GM18498 (cell line): ENCODE measurements around the gene ZDHHC11.
"Not testable (repeated sequence)": the region's sequence is repeated elsewhere in the genome, so short reads cannot be mapped to it uniquely, and the experiment has no call there.

Source experiments
- ATAC-seq: cut with Tn5 transposase; IDR thresholded peaks from one replicate; pipeline ENCODE4 v1.9.1; 2021; ENCODE audit warnings: mild to moderate bottlenecking, moderate library complexity; ENCODE audit not compliant: unreplicated experiment

The ZDHHC11 gene

DNA sequence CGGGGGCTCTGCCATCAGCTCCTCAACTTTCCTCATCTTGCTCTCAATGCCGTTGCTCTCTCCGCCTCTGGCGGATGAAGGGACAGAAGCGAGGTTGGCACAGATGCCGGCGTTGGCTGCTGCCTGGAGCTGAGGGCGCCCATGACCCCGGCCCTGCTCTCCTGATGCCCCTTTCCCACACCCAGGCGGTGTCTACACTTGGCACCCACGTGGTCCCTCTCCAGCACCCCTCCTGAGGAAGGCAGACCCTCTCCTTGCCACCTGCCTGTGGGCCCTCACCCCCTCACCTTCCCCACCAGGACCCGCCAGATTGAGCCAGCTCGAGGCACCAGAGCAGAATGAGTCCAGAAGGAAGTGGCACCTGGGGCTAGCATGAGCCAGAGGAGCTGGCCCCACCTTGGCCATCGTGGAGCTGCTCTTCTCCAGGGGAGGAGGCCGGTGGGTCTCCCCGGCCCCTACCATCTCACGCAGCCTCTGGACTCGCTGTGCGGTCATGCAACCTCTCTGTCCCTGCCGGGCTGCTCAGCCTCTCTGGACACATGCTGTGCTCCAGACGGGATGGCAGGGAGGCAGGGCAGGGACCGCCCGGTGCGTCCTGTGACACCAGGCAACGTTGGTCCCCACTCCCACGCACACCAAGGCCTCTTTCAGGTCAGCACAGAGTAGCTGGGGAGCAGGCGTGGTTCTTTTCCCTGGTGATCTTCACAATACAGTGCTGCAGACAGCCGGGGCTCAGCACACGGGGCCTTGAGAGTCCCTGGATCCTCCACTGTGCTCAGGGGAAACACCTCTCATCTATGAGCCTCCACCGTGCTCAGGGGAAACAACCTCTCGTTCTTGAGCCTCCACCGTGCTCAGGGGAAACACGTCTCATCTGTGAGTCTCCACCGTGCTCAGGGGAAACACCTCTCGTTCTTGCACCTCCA, 4.8 kb downstream of the ZDHHC11 start:
- ATAC-seq: not testable (repeated sequence)

DNA sequence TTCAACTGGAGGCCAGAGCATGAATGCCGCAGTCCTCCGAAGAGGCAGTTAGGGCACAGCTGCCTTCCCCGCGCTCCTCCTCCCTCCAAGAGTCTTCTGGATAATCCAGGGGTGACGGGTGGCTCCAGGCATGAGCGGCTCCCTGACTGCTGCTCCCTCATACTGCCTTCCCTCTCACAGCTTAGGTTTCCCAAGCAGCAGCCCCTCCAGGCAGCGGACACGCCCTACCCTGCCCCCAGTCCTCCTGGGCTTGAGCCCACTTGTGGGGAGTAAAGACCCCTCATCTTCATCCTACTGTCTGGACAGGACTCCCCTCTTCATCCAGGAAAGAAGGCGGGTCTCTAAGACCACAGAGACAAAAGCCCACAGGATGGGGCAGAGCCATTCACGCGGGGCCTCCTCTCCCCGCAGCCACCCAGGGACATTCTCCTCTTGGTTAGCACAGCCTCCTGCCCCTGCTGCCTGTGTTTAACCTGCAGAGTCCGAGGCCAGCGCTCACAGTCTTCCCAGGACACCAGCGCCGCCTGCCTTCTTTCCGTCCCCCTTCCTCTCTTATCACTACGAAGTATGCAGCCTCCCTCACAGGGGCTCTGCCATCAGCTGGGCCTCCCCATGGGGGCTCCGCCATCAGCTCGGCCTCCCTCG, 5.6 kb downstream of the ZDHHC11 start:
- not testable (repeated sequence) for ATAC-seq

DNA sequence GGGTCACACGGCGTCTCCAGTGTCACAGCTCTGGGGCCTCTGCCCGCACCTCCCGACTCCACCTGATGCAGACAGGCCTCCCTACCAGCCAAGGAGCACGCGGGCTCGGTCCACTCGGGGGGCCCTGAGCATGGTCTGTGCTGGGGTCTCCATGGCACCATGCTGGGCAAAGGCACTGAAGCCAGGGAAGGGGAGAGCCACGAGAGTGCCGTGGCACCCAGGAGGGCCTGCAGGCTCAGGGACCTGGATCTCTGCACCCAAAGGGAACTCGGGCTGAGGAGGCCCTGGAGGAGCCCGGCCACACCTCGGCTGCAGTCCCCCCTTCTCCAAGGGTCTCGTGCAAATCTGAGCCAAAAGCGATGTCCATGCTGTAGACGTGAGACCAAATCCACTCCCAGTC, 6.4 kb downstream of the ZDHHC11 start:
- ATAC-seq: not testable (repeated sequence)

DNA sequence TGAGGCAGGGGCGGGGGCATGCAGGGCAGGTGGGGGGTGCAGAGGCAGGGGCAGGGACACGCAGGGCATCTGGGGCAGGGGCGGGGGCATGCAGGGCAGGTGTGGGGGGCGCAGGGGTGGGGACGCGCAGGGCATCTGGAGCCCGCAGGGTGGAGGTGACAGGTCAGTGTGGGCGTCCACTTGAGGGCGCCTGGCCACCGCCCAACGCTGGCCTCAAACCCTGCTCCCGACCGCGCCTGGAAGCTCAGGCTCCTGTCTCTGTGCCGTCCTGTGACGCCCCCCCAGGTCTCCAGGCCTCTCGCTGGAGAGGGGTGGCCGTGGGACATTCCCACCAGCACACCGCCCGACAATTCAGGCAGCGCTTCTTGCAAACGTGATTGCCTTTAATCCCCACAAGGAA, 6.9 kb downstream of the ZDHHC11 start:
- ATAC-seq: not testable (repeated sequence)

DNA sequence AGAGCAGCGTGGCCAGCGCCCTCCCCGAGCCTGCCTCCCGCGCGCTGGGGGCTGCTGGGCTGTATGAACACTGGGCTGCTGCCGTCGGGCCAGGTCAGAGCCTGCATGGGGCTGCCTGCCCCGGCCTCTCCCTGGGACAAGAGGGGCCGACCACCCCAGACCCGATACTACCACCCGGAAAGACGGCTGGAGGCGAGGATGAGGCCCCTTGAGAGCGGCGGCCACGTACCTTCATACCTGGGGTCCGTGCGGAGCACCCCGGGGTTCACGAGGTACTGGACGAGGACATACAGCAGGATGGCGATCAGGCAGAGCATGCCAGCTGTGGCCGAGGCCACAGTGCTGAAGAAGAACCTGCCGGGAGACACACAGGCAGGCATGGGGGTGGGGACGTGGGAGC, 7.4 kb downstream of the ZDHHC11 start:
- not testable (repeated sequence) for ATAC-seq

DNA sequence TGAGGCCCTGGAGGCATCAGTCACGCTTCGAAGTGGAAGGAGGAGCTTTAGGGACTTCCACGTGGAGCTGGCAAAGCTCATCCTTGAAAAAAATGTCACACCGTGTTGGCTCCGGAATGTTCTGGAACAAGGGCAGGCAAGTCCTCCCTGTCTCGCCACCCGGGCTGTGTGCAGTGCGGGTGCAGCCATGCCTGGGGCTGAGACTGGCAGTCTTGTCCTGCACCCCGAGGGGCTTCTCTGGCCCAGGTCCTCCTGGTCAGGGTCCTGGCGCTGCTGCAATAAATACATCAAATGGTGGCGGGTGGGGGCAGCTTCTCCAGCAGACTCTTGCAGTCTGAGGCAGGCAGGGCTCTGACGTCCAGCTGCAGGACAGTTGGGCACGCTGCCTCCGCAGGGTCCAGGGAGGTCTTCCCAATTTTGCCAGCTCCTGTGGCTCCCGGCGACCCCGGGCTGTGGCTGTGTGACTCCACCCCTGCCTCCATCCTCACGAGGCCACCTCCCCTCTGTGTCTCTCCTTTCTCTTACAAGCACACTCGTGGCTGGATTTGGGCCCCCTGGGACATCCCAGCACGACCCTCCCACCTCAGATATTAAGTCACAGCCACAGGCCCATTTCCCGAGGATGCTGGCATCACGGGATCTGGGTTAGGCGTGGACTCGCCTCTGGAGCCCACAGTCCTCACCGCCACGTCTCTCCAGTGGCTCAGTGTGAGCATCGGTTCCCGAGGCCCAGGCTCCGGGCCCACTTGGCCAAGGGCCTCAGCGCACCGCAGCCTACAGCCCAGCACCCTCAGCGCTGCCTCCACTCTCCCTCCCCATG, 8.2 kb downstream of the ZDHHC11 start:
- ATAC-seq: not testable (repeated sequence)

DNA sequence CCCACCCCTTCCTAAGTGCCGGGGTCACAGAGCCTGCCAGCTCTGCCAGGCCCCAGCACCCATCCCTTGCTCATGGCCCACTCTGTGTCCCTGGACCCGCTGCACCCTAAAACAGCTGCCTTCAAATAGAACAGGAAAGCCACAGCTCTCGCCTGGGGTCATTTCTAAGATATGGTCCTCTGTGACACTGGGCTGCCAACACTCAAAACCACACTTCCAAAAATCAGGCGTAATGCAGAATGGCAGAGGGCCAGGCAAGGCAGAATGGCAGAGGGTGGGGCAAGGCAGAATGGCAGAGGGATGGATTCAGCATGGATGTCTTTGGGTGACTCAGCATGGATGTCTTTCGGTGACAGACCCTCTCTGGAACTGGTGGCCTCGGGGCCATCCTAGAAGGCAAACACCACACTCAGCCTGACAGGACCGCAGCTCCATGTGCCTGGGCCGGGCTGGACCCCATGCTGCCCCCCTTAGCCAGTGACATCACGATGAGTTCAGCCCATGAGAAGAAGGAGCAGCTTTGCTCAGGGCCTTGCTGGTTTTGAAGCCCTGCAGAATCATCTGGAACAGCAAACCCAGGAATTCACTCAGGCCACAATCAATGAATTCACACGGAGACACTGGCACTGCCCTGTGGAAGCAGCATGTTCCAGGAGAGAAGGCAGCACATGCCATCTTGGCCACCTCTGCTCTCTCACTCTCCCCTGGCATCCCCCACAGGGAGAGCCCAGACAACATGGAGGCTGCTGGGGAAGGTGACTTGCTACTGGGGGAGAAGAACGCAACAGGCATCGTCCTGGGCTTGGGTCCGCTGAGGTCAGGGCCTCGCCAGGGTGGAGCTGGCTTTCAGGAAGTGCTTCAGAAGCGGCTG, 9.0 kb downstream of the ZDHHC11 start:
- not testable (repeated sequence) for ATAC-seq

DNA sequence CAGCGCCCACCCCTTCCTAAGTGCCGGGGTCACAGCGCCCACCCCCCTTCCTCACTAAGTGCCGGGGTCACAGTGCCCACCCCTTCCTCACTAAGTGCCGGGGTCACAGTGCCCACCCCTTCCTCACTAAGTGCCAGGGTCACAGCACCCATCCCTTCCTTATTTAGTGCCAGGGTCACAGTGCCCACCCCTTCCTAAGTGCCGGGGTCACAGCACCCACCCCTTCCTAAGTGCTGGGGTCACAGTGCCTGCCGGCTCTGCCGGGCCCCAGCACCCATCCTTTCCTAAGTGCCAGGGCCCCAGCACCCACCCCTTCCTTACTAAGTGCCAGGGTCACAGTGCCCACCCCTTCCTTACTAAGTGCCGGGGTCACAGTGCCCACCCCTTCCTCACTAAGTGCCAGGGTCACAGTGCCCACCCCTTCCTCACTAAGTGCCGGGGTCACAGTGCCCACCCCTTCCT, 9.8 kb downstream of the ZDHHC11 start:
- not testable (repeated sequence) for ATAC-seq

DNA sequence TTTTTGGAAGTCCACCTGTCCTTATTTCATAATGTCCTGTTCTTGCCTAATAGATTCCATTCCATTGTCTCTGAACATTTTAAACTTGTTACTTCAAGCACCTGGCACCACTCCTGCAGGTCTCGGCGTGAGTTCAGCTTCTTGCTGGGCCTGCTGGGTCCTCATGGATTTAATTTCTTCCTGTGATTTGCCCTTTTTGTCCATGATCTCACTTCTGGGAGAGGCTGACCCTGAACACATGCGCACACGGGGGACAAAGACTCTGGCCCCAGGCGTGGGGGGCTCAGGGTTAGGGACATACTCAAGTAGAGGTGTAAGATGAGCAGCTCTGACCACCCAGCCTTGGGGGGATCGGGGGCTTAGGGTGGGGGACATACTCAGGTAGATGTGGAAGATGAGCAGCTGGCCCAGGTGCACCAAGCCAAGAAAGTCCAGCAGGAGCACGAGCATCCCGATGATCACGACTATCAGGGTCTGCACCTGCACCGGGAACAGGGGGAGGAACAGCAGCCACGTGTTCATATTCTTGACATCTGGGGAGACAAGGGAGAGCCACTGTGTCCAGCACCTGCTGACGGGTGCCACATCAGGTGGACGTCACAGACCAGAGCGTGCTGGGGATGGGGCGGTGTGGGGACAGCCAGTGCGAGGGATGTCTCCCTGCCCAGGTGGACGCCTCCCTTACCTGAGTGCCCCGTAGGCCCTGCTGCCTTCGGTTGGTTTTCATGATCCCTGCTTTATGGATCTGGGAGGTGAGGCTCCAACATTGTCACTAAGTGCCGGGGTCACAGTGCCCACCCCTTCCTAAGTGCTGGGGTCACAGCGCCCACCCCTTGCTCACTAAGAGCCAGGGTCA, 10.4 kb downstream of the ZDHHC11 start:
- not testable (repeated sequence) for ATAC-seq

DNA sequence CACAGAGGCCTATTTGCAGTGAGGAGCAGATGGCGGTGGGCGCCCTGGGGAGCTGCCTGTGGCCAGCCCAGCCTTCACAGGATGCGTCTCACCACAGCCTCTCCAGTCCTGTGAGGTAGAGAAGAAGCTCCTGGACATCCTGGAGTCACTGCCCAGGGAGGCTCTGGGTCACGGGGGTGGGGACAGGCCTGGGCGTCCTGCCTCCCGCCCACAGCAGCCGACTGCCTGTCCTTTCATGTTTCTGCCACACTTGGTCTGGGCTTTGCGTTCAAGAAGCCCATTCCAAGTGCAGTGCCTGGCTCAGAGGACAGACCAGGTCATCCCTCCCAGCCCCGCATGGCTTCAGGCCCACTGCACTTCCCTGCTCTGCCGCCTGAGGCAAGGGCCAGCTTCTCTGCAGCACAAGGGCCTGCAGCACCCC, 12.3 kb downstream of the ZDHHC11 start:
- ATAC-seq: not testable (repeated sequence)

DNA sequence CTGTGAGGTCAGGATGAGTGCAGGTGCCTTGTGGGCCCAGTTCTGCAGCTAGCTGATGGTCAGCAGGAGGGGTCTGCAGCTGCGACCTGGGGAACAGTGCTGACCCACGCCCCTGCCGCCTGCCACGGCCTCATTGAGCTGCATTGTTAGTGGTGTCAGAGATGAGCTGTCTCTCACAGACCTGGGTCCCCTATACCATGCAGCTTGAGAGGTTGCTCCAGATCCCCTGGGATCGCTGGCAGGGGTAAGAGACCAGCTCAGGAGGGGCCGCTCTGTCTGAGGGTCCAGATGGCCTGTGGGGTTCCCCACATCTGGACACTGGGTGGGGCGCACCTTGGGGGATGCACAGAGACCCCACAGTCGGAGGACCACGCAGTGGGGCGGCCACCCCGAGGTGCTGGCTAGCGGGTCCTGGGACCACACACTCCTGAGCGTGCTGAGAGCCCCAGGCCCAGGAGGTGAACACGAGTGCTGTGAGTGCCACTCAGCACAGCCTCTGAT, 13.1 kb downstream of the ZDHHC11 start:
- ATAC-seq: not testable (repeated sequence)

DNA sequence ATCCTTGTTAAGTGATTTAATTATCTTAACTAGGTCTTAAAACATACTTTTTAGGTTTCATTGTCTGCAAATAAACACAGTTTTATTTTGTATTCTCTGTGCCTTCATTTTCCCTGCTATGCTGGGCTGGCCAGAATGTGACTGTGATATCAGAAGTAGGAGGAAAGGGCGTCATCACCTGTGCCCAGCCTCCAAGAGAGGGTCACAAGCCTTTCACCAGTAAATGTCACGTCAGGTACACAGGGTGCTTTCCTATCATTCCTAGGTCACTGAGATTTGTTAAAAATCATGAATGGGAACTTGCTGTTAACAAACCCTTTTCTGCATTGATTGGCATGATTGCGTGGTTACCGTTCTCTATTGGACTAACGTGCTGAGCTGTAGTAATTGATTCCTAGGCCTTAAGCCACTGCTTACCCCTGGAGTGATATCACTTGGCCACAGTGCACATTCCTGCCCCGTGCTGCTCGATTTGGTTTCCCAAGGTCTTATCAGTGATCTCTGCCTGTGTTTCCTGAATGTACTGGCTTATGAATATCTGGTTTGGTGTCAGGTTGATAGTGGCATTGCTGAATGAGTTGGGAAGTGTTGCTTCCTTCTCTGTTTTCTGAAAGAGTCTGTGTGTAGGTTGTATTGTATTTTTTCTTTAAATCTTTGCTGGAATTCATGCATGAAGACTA, 14.7 kb downstream of the ZDHHC11 start:
- ATAC-seq: not testable (repeated sequence)

DNA sequence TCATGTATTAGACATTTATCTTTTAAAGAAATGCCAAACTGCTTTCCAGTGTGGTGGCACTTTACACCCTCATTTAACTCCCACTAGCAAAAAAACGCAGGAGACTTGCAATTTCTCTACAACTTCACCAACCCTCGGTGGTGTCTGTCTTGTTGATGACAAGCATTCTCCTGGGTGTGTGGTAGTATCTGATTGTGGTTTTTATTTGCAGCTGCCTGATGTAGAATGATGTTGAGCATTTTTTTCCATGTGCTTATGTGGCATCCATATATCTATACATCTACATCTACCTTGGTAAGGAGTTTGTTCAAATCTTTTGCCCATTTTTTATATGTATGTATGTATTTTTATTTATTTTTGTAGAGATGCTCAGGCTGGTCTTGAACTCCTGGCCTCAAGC, 16.8 kb downstream of the ZDHHC11 start:
- not testable (repeated sequence) for ATAC-seq

DNA sequence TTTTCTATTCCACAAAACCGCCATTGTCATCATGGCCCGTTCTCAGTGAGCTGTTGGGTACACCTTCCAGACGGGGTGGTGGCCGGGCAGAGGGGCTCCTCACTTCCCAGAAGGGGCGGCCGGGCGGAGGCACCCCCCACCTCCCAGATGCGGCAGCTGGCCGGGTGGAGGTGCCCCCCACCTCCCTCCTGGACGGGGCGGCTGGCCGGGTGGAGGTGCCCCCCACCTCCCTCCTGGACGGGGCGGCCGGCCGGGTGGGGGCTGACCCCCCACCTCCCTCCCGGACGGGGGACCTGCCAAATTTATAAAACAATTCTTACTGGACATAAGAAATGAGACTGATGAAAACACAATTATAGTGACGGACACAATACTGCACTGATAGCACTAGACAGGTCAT, 22.6 kb downstream of the ZDHHC11 start:
- ATAC-seq: not testable (repeated sequence)

DNA sequence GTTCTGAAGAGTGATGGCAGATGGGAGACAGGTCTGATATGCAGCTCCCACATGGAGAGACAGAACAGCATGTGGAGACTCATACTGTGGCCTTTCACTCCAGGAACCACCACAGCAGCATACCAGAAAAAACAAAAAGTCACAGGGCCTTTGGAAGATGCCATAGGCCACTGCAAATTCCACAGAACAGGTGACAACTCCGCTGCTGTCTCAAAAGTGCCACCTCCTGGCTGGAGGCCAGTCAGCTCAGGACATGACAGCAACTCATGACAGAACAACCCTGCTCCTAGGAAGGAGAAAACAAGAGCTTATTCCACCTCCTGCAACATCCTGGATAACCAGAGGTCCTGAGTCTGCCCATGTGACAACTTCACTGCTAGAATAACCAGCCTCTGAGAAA, 25.2 kb downstream of the ZDHHC11 start:
- not testable (repeated sequence) for ATAC-seq

DNA sequence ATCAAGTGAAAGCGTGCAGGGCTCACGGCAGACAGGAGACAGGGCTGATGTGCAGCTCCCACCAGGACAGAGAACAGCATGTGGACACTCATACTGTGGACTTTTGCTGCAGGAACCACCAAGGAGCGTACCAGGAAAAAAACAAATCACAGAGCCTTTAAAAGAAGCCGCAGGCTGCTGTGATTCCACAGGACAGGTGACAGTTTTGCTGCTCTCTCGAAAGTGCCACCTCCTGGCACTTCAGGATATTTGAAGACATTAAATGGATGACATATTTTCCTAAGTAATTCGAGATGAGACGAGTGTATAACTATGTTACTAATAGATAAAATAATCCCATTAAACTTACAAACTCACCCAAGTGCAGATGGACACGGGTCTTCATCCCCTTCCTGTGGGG, 29.3 kb downstream of the ZDHHC11 start:
- no peak for ATAC-seq

DNA sequence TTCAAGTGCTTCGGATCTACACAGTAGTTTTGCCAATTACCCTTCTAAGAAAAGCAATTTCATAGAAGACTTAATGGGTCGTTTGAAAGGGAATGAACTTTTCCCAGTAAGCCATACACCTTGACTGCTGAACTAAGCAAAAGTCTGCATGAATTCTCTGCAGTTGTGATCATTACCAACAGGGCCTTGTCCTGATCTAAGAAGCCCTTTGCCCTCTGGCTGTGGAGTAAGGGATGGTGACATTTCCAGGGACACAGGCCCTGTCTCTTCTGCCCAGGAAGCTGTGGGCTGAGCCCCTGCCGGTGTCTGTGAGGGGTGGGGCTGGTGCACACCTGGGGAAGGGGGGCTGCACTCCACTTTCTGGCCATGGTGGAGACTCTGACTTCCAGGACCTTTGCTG, 30.5 kb downstream of the ZDHHC11 start:
- no peak for ATAC-seq

DNA sequence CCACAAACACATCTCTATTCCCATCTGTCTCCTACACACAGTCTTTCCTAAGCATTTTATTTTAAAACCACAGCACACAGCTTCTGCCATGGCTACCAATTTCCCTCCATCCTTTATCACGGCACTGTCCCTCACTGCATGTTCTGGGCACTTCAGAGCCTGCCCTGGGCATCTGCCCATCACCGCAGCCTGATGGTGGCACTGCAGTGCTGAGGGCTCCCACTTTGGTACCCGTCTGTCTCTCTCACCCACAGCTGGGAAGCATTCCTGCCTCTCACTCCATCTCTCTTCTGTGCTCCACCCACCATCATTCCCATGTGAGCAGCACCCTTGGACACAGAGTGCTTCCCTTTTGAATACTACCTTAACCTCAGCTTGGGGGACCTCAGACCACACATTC, 31.7 kb downstream of the ZDHHC11 start:
- no peak for ATAC-seq
